DLD1 (cell line): Measurements from ENCODE around the gene ATP6V0E1.

Experiments used
- in situ Hi-C: cut with HindIII; loops from 2 replicates; pipeline ENCODE4 v1.10.0; 2017; ENCODE audit warnings: low sequenced_read_pairs

Gene ATP6V0E1

GRCh38 chr5:172956228-172956627 is 27.3 kb upstream of the ATP6V0E1 start:
- in situ Hi-C loops, result no loop called here

- in situ Hi-C loops, result no loop called here
These were observed 26.6 kb upstream of the ATP6V0E1 start for GRCh38 chr5:172956936-172957335.

- in situ Hi-C loops, result no loop called here
These were observed 26.1 kb upstream of the ATP6V0E1 start for GRCh38 chr5:172957458-172957857.

- in situ Hi-C loops, result no loop called here
These were observed 25.1 kb upstream of the ATP6V0E1 start for GRCh38 chr5:172958331-172959046.

- in situ Hi-C loops, result no loop called here
These were observed 23.5 kb upstream of the ATP6V0E1 start for GRCh38 chr5:172959824-172960799.

- in situ Hi-C loops, result no loop called here
These were observed 13.7 kb upstream of the ATP6V0E1 start for GRCh38 chr5:172969921-172970320.

- in situ Hi-C loops, result no loop called here
These were observed 12.1 kb upstream of the ATP6V0E1 start for GRCh38 chr5:172971482-172971881.

- in situ Hi-C loops, result no loop called here
These were observed 11.0 kb upstream of the ATP6V0E1 start for GRCh38 chr5:172972552-172972951.

- in situ Hi-C loops, result no loop called here
These were observed 10.2 kb upstream of the ATP6V0E1 start for GRCh38 chr5:172973127-172973916.

GRCh38 chr5:172973931-172974330 is 9.6 kb upstream of the ATP6V0E1 start:
- in situ Hi-C loops, result no loop called here

- in situ Hi-C loops, result no loop called here
These were observed 8.3 kb upstream of the ATP6V0E1 start for GRCh38 chr5:172975289-172975688.

- in situ Hi-C loops, result no loop called here
These were observed 3.8 kb upstream of the ATP6V0E1 start for GRCh38 chr5:172979778-172980177.

- in situ Hi-C loops, result no loop called here
These were observed 1.6 kb upstream of the ATP6V0E1 start for GRCh38 chr5:172981931-172982330.

- in situ Hi-C loops, result no loop called here
These were observed 828 bp downstream of the ATP6V0E1 start for GRCh38 chr5:172984244-172984953.

- in situ Hi-C loops, result no loop called here
These were observed 2.0 kb downstream of the ATP6V0E1 start for GRCh38 chr5:172985596-172985995.

- in situ Hi-C loops, result no loop called here
These were observed 4.7 kb downstream of the ATP6V0E1 start for GRCh38 chr5:172988276-172988675.

- in situ Hi-C loops, result no loop called here
These were observed 7.2 kb downstream of the ATP6V0E1 start for GRCh38 chr5:172990776-172991175.

GRCh38 chr5:172994405-172994804 is 10.8 kb downstream of the ATP6V0E1 start:
- in situ Hi-C loops, result no loop called here

GRCh38 chr5:172999372-172999973 is 15.9 kb downstream of the ATP6V0E1 start:
- in situ Hi-C loops, result no loop called here

GRCh38 chr5:172999974-173000373 is 16.4 kb downstream of the ATP6V0E1 start:
- in situ Hi-C loops, result no loop called here
